ENCODE measurements around the gene TMEM107. TPM values are rescaled to one million over a fixed set of nuclear protein-coding genes. Genes with fewer than 3 reads are reported as not detected.

The TMEM107 gene
- total RNA-seq, 1 experiment from 2014 or later = 17.2 TPM

GRCh38 chr17:8209907-8210760 is 34.0 kb upstream of the TMEM107 start, which contains the start of gene AURKB:
AURKB (minus strand) TSS chr17:8210575; CDS start chr17:8210224, 351 bp downstream.
- DNase-seq (ENCODE audit: low spot score) (peak; percentile 95), ATAC-seq (peak; percentile 91)
- peaks cover 16% of the 10 kb centered on the region for H3K4me1 Mint-ChIP-seq
- ChIA-PET CTCF (interaction anchor here (0.6 to 2.2 kb wide), 13 partner anchors 10 to 857 kb away, joined by 3 to 10 read pairs (median 5); partner anchors contain the start of genes ALOXE3 and BORCS6), POLR2A (interaction anchor here (0.5 to 3.2 kb wide), 24 partner anchors 9 to 503 kb away, joined by 3 to 43 read pairs (median 4); partner anchors contain the start of genes BORCS6, CTC1, PER1 and SLC25A35)
- H3K27me3 Mint-ChIP-seq (ENCODE audit: low read depth) = no peaks in the 10 kb centered on the region
- H3K4me3 Mint-ChIP-seq = peak within 1 kb of the TSS; percentile 89
- no peaks in the 10 kb centered on the region for H3K9me3 Mint-ChIP-seq
- peak within 1 kb of the TSS; percentile 96 for H3K27ac Mint-ChIP-seq
- H3K36me3 Mint-ChIP-seq = peaks cover 28% of the 10 kb centered on the region
- TF ChIP-seq TEAD1 (CRISPR knock-in tag; IDR thresholded peaks at IDR 0.05) (peak; percentile 85), ERG (CRISPR knock-in tag; IDR thresholded peaks at IDR 0.05) (no peak), JAZF1 (CRISPR knock-in tag; IDR thresholded peaks at IDR 0.05) (no peak), ATF2 (CRISPR knock-in tag; IDR thresholded peaks at IDR 0.05; ENCODE audit: borderline replicate concordance, low read depth) (no peak), PRDM15 (CRISPR knock-in tag; IDR thresholded peaks at IDR 0.05) (no peak), GABPB1 (CRISPR knock-in tag; IDR thresholded peaks at IDR 0.05) (peak; percentile 78; the same call in 1 of the 2 replicates), FOXP1 (CRISPR knock-in tag; IDR thresholded peaks at IDR 0.05; ENCODE audit: borderline replicate concordance) (peak; percentile 95), ZNF281 (CRISPR knock-in tag; IDR thresholded peaks at IDR 0.05) (peak; percentile 84), IRF1 (CRISPR knock-in tag; IDR thresholded peaks at IDR 0.05) (peak; percentile 72; the same call in 1 of the 2 replicates), MYBL2 (CRISPR knock-in tag; IDR thresholded peaks at IDR 0.05) (peak; percentile 100), MLX (CRISPR knock-in tag; IDR thresholded peaks at IDR 0.05) (no peak), SMAD4 (CRISPR knock-in tag; IDR thresholded peaks at IDR 0.05) (peak; percentile 39; the same call in 1 of the 2 replicates), ZNF423 (CRISPR knock-in tag; IDR thresholded peaks at IDR 0.05) (no peak), AR (CRISPR knock-in tag; IDR thresholded peaks at IDR 0.05) (no peak), ATF3 (CRISPR knock-in tag; conservative IDR thresholded peaks at IDR 0.05) (no peak), NFATC4 (CRISPR knock-in tag; IDR thresholded peaks at IDR 0.05) (no peak), ZBTB21 (CRISPR knock-in tag; IDR thresholded peaks at IDR 0.05; ENCODE audit: borderline replicate concordance) (peak; percentile 85; the same call in 1 of the 2 replicates), EMX1 (CRISPR knock-in tag; IDR thresholded peaks at IDR 0.05) (no peak)

All from WTC11 (cell line).